GM12892 (cell line): ENCODE data around the gene RFTN1.

ENCODE experiments used
- POLR2A ChIP-seq: IDR thresholded peaks from 2 replicates; pipeline ENCODE4 v1.6.1; 2011; ENCODE audit warnings: low read depth, low read length, control low read depth
- POLR2AphosphoS5 ChIP-seq: IDR thresholded peaks from 2 replicates; pipeline ENCODE4 v1.6.1; 2011; ENCODE audit warnings: low read depth, low read length, control low read depth

DNA sequence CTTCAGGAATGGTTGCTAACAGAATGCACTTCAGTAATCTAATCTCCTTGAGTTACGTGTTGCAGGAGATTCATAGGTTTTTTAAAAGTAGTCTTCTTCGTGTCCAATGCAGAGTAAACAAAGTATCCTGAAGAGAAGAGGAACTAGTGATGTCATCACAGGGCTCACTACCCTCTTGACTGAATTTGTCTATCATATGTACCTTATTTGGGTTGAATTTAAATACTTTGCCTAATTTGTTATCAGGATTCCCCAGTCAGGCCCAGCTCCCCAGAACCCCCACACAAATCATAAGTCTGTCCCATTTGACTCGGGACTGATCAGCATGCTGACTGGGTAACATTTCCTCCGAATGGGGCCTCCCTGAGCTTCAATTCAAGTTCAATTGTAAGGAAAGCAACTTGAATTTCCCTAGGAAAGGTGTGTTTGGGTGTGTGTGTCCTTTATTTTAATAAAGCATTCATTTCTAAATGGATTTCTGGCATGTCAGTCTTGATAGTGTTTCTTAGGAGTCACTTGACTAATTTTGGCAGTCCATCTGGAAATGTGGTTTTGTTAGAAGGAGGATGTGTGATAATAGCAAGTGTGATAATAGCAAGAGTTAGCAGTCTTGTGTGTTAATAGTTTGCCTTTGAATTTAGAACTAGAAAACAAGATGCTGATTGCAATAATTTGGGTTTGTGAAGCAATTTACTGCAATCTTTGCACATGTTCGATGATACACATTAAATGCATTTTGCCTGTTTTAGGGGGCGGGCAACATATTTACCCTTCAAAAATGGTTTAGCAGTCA lies 226.6 kb downstream of the RFTN1 start:
- TF ChIP-seq POLR2AphosphoS5 = no peak
- no peak for TF ChIP-seq POLR2A
